KG1 (cell line): ENCODE data around the gene FAAH.

Source experiments
- DNase-seq: peaks from one replicate; lab custom pipeline; 2025; lab: John Stamatoyannopoulos, UW

The FAAH gene

DNA sequence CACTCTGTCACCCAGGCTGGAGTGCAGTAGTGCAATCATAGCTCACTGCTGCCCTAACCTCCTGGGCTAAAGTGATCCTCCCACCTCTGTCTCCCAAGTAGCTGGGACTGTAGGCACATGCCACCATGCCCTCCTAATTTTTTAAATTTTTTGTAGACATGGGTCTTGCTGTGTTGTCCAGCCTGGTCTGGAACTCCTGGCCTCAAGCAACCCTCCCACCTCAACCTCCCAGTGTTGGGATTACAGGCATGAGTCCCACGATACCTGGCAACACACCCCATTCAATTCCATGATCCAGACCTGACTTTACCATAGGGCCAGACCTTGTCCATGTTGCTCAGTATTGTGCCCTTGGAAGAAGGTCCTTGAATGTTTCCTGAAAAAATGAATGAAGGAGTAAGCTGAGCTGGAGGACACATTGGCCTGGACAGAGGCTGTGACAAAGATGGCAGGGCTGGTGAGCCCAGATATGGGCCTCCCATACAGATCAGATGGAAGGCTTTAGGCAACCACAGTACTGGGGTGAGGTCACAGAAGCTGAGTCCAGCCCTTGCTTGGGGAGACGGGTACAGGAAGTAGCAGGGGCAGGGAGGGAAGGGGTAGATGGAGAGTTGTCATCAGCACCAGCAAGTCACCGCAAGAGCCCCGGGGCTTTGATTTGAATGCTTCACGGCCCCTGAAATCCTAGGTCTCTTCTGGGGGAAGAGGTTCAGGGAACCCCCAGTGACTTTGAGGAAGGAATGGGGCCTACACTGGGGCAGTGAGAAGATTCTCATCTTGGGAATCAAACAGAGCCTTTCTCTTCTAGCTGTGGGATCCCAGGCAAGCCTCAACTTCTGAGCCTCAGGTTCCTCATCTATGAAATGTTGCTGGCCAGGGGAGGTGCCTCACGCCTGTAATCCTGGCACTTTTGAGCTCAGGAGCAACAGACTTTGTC is 55.4 kb downstream of the FAAH start:
- no peak for DNase-seq

DNA sequence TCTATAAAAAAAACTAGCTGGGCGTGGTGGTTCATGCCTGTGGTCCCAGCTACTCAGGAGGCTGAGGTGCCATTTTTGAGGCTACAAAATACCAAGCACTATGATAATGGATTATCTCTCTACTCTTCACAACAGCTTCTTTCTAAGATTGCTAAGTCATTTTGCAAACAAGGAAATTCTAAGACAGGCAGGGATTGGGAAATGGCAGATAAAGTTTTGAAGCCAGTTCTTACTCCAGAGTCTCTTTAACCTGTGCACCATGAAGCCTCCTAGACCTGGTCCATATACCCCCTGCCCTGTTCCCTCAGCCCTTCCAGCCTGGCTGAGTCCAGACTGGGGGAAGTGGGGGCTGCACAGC is 56.0 kb downstream of the FAAH start:
- DNase-seq: no peak

DNA sequence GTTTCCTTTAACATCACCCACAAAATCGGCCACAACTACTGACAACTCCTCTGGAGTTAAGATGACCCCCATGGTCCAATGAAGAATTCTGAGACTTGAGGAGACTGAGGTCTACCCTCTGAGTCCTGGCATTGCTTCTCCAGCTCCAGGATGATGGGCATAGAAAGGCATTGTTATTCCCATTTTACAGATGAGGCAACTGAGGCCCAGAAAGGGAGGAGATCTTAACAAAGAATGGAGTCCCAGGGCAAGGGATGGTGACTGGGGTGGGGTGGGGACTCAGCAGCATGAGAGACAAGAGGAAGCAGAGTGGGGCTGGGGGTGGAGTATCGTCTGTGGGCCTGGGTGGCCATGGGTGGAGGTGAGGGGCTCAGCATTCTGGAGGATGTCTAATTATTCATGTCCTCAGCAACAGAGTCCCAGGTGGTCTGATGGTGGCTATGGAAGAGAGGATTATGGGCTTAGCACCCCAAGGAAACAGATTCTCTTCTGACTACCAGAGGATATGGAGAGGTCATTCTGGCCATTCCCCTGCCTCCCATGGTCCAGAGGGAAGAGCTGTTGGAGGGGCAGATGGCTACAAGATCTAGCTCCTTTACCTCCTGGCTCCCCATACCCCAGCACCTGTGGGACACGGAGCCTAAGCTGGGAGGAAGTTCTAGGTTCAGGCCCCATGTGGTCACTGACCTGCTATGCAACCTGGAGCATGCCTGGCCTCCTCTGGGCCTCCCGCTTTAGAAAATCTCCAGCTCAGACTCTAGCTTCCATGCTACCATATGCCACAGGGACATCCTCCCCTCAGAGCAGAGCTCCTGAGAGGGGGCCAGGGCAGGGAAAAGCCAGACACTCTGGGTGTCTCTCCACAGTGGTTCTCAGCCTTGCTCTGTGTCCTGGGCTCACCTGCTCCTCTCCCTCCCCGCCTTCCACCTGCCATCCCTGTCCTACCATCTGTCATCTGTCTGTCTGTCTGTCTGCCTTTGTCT is 58.1 kb downstream of the FAAH start:
- no peak for DNase-seq

DNA sequence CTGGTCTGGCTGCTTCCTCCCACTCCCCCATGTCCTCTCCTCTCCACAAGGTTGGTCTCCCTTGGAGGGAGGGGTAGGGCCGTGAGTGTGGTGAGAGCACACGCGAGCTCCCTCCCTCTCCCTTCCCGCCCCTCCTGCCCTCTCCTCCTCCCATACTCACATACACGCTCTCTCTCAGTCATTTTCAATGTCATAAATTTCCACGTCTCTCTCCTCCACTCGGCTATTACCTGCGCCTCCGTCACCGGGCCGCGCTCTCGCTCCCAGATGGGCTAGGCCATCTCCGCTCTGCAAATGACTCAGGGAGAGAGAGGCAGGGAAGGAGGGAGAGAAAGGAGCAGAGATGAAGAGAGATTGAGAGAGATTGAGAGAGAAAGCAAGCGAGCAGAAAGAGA is 58.8 kb downstream of the FAAH start:
- DNase-seq: no peak

DNA sequence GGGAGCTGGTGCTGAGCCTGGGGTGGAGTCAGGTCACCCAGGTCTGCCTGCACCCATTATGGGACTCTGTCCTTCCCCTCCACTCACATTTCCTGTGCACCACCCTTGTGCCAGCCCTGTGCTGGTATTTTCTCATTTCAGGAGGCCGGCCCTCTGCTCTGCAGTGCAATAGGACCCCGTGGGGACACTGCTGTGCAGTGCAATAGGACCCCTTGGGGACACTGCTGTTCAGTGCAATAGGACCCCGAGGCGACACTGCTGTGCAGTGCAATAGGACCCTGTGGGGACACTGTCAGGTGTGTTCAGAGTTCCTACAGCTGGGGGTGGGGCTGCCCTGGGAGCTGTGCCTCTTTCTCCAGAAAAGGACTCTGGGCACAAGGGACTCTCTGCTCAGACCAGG is 59.3 kb downstream of the FAAH start:
- no peak for DNase-seq

DNA sequence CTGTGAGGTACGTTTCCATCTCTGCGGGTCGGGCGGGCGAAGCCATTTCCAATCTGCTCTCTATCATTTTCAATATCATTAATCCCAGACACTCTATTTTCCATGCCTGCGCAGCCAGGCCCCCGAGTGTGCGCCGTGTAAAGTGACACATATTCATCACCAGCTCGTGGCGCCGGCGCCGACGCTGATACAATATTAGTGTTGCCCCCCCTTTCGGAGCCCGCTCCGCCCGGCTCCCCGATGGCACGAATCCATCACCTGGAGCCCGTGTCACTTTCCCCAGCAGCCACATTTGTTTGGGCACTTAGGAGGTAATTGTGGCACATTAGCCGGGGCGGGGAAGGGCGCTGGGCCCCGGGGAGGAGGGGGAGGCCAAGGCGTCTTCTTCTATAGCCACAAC is 61.8 kb downstream of the FAAH start:
- no peak for DNase-seq

DNA sequence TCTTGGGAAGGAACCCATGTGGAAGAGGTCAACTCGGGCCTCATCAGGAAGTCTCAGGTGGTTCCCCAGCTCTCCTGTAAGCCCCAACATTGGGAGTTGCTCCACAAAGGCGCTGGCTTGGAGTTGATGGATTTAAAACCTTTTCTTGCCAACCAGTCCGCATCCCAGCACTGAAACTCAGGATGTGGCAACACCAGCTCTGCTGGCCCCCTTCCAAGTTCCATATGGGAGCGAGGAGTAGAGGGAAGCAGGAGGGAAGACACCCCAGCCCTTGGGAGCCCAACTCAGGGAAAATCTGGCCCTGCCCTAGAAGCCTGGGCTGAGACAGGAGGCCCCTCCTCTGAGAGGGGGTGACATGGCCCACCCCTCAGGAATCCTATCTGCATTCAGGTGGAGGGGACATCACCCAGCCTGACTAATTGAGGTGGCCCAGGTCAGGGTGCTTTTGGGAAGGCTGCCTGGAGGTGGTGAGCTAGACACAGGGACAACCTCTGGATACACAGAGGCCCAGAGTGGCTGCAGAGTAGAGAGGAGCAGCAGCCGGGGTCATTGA is 62.4 kb downstream of the FAAH start:
- DNase-seq: no peak

DNA sequence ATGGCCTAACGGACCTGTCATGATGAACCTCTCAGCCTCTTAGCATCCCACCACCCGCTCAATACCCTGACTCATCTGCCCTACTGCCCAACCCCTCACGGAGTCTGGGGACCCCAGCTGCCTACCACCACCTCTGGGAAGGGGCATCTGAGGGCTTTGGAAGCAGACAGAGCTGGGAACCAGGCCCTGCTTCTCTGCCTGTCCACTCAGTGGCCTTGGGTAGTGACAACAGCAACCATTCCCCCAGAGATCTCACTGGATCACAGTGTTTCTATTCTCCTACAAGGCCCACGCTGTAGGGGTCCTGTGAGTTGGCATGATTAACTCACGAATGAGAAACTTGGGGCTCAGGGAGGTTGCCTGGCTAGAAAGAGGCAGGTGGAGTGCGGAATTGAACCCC is 63.1 kb downstream of the FAAH start:
- no peak for DNase-seq

DNA sequence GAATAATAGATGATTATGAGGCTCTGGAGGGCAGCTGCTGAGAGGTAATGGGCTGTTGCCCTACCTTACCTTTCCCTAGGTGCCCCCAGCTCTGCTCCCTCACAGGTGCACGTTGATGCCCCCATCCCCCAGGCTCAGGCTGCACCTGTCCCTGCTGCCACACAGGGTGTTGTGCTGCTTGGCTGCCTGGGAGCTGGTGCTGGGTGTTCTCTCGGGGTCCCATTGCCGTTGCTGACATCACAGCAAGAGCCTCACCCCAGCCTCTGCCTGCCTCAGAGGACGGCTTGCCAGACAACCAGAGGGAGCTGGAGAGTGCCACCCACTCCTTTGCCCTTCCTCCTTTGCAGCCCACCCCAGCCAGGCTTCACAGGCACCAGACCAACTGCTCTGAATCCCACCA is 64.1 kb downstream of the FAAH start:
- DNase-seq: no peak

DNA sequence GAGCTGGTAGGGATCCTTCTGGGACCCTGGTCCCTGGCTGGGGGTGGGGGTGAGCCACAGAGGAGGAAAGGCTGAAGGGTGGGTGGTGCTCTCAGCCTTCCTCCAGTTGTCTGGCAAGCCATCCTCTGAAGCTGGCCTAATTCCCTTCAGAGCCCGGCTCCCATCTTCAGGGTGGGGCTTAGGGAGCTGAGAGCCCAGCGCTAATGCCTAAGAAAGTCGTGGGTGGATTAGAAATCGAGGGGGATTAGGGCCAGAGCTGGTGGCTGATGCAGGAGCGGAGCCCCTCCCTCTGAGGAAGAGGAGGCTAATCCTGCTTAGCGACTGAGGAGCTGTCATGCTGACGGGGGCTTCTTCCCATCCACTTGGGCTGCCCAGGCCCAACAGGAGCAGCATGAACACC is 64.7 kb downstream of the FAAH start:
- DNase-seq: no peak

DNA sequence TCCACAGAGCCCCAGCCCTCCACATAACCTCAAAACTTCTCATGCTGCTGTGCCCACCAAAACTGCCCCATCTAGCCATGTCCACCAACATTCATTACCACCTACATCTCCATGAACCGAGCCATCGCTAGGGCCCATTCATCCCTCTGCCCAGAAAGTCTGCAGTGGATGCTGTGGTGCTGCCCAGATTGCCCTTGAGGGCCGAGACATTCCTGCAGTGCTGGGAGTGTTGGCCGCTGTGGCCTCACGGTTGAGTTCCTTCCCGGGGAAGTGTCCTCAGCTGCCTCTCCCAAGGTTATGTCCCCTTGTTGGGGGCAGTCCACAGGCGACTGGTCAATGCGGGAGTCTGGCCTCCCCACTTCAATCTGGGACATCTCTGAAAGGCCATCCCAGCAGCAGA is 65.2 kb downstream of the FAAH start:
- no peak for DNase-seq

DNA sequence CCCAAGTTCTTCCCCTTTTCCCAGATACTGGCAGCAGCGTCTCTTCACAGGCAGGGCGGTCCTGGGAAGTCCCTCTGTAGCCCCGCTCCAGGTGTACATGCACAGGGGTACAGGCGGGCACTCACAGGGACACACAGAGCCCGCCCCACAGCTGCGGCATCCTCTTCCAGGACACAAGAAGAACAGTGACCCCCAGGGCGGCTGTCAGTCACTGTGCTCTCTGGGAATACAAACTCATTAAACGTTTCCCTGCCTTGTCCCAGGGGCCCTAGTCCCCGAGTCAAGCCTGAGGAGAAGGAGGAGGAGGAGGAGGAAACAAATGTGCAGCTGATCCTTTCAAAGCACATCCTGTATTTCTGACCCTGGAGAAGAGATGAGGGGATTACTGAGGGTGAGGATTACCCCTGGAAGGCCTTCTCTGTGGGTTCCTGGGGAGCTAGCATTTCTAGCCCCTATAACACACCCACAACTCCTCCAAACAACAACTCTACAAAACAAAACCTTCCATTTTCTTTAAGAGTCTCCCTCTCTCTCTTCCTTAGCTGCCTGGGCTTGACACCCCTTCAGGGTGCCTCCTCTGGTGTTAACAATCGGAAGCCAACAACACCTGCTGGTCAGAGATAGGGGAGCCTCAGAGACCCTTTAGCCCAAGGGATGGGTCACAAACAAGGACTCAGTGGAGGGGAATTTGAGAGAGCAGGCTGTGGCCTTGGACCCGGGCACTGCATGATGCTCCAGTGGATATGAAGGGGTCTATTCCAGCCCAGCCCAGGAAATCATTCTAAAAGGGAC is 67.1 kb downstream of the FAAH start:
- no peak for DNase-seq

DNA sequence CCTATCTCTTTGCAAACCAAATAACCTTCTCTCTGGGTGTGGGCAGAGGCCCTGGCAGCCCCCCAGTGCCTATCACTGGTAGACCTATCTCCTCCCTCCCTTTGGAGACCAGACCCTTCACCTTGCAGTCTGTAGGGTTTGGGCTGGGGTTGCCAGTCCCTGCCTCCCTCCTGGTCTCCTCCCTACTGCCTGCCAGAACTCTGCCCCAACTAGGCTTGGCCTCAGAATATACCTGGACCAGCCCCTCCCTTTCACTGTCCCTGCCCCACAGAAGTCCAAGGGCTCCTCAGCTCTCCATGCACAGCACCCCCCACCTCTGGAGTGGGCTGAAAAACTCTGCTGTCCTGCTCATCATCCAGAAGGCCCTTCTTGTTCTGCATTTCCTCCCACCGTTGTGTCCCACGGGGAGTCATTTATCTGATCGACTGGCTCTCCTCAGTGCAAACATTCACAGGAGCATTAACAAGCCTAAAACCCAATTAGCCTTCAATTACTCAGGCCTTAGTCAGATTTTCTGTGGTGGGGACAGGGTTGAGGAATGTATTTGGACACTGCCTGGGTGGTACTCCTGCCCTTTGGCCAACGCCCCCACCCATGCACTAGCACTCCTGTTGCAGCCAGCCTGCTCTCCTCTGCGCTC is 67.8 kb downstream of the FAAH start:
- DNase-seq: no peak
